ENCODE data around the gene SLC22A8. TPM values are rescaled to one million over a fixed set of nuclear protein-coding genes. Genes with fewer than 3 reads are reported as not detected.

Gene SLC22A8
- total RNA-seq, 1 donor from 2014 or later, result not detected

DNA sequence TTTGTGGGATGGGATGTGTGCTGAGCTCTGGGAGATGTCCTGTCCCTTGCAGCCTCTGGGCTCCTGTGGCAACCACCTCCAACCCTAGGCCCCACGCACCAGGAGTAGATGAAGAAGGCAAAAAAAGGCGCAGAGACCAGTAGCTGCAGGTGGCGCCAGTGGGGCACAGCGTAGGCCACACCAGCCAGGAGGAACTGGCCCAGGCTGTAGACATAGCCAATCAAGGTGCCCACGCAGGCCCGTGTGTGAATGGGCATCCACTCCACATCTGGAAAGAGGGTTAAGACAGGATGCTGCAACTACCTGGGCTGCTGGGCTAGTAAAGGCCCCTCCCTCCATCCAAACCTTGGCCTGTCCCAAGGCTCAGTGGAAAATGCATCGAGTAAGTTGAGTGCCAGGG lies 33.9 kb downstream of the SLC22A8 start:
- H3K27ac Mint-ChIP-seq (ENCODE audit: unreplicated experiment), result no peak overlapping the region
- H3K4me3 Mint-ChIP-seq (ENCODE audit: unreplicated experiment), result no peak overlapping the region
- TF ChIP-seq, protein P1, sequence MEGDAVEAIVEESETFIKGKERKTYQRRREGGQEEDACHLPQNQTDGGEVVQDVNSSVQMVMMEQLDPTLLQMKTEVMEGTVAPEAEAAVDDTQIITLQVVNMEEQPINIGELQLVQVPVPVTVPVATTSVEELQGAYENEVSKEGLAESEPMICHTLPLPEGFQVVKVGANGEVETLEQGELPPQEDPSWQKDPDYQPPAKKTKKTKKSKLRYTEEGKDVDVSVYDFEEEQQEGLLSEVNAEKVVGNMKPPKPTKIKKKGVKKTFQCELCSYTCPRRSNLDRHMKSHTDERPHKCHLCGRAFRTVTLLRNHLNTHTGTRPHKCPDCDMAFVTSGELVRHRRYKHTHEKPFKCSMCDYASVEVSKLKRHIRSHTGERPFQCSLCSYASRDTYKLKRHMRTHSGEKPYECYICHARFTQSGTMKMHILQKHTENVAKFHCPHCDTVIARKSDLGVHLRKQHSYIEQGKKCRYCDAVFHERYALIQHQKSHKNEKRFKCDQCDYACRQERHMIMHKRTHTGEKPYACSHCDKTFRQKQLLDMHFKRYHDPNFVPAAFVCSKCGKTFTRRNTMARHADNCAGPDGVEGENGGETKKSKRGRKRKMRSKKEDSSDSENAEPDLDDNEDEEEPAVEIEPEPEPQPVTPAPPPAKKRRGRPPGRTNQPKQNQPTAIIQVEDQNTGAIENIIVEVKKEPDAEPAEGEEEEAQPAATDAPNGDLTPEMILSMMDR (IDR thresholded peaks at IDR 0.05), result no peak
- peaks cover 9% of the 10 kb centered on the region for H3K27me3 Mint-ChIP-seq (ENCODE audit: unreplicated experiment)
- no peaks in the 10 kb centered on the region for H3K36me3 Mint-ChIP-seq (ENCODE audit: unreplicated experiment)
- no peaks in the 10 kb centered on the region for H3K9me3 Mint-ChIP-seq (ENCODE audit: unreplicated experiment)
- no peak for DNase-seq (ENCODE audit: extremely low spot score, unreplicated experiment)
- no peaks in the 10 kb centered on the region for H3K4me1 Mint-ChIP-seq (ENCODE audit: unreplicated experiment)

DNA sequence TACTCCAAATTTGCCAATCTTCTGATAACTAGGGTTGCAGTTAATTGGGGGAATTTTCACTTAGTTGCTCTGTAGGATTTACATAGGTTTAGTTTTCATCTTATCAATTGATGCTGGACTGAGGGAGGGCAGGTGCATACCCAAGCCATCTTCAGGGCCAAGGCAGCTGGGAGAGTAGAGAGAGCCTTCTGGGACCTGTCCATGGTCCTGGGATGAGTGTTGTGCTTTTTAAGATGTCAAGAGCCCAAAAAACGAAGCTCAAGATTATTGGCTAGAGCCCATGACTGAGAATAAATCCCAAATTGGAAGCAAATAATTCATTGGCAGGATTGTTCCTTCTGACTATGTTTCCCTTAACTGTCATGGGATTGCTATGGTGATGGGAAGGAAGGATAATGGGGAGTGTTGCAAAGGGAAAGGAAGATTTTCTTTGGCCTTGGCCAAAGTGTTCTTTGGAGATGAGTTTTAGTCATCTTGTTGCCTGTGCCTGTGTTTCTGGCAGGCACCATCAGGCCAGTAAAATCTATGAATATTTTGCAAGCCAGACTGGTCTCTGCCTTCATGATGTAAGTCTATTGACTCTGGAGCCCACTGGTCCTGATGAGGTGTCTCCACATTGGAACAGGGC lies 35.4 kb downstream of the SLC22A8 start:
- H3K9me3 Mint-ChIP-seq (ENCODE audit: unreplicated experiment), result no peaks in the 10 kb centered on the region
- DNase-seq (ENCODE audit: extremely low spot score, unreplicated experiment), result no peak
- H3K4me1 Mint-ChIP-seq (ENCODE audit: unreplicated experiment), result no peaks in the 10 kb centered on the region
- no peak overlapping the region for H3K4me3 Mint-ChIP-seq (ENCODE audit: unreplicated experiment)
- H3K27ac Mint-ChIP-seq (ENCODE audit: unreplicated experiment), result no peak overlapping the region
- peaks cover 5% of the 10 kb centered on the region for H3K27me3 Mint-ChIP-seq (ENCODE audit: unreplicated experiment)
- TF ChIP-seq, protein P1 (IDR thresholded peaks at IDR 0.05), result no peak
- no peaks in the 10 kb centered on the region for H3K36me3 Mint-ChIP-seq (ENCODE audit: unreplicated experiment)

DNA sequence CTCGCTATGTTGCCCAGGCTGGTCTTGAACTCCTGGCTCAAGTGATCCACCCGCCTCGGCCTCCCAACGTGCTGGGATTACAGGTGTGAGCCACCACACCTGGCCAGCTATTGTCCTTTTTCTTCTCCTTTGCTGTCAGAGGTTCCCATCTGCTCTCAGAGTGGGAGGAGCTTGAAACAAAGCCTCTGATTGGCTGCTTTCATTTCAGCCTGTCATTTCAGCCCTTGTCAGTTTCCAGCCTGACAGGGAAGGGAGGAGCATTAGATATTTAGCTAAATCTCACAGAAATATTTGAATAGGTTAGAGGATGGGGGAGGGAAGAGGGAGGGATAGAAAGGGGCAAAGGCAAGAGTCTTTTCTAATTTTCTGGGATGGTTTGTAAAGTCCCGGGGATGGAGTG lies 39.5 kb downstream of the SLC22A8 start:
- Mint-ChIP-seq H3K9me3 (ENCODE audit: unreplicated experiment) (no peaks in the 10 kb centered on the region), H3K4me3 (ENCODE audit: unreplicated experiment) (no peak overlapping the region), H3K27ac (ENCODE audit: unreplicated experiment) (no peak overlapping the region), H3K36me3 (ENCODE audit: unreplicated experiment) (no peaks in the 10 kb centered on the region), H3K27me3 (ENCODE audit: unreplicated experiment) (no peaks in the 10 kb centered on the region), H3K4me1 (ENCODE audit: unreplicated experiment) (no peaks in the 10 kb centered on the region)
- no peak for DNase-seq (ENCODE audit: extremely low spot score, unreplicated experiment)
- TF ChIP-seq, protein P1 (IDR thresholded peaks at IDR 0.05), result no peak

DNA sequence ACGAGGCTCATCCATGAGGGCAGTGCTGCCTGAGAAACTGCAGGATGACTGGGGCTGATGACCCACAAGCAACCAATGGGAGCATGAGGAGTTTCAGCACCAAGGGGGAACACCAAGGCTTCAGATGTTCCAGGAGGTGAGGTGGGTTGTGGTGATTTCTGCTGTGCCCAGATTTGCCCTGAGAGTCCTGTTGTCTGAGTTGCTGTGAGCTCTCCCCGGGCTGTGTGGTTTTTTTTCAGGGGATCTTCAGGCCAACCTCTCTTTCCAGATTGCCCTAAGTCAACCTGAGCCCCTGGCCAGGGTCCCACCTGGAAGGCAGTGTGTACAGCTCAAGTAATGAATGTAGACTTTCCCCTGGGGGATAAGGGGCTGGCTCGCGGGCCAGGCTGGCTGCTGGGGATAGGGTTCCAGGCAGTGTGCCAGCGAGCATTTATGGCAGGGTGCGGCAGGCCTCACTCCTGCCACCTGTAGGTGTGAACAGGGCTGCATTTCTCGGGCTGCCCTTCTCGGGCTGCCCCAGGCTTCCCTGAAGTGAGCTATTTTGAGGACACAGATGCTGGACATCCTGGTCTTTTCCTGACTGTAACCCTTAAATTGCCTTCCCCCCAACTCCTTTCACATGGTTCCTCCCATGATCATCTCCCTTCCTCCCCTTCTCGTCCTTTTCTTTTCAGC lies 40.7 kb downstream of the SLC22A8 start:
- H3K9me3 Mint-ChIP-seq (ENCODE audit: unreplicated experiment), result no peaks in the 10 kb centered on the region
- H3K4me1 Mint-ChIP-seq (ENCODE audit: unreplicated experiment), result no peaks in the 10 kb centered on the region
- no peak overlapping the region for H3K4me3 Mint-ChIP-seq (ENCODE audit: unreplicated experiment)
- H3K27me3 Mint-ChIP-seq (ENCODE audit: unreplicated experiment), result peaks cover 6% of the 10 kb centered on the region
- no peak for DNase-seq (ENCODE audit: extremely low spot score, unreplicated experiment)
- no peak overlapping the region for H3K27ac Mint-ChIP-seq (ENCODE audit: unreplicated experiment)
- TF ChIP-seq, protein P1 (IDR thresholded peaks at IDR 0.05), result peak; percentile 47
- H3K36me3 Mint-ChIP-seq (ENCODE audit: unreplicated experiment), result no peaks in the 10 kb centered on the region

DNA sequence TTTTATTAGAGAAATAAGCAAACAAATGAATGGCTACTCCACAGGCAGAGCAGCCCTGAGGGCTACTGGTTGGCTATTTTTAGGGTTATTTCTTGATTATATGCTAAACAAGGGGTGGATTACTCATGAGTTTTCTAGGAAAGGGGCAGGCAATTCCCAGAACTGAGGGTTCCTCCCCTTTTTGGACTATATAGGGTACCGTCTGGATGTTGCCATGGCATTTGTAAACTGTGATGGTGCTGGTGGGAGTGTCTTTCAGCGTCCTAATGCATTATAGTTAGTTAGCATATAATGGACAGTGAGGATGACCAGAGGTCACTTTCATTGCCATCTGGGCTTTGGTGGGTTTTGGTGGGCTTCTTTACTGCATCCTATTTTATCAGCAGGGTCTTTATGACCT lies 50.1 kb downstream of the SLC22A8 start:
- Mint-ChIP-seq H3K4me1 (ENCODE audit: unreplicated experiment) (no peaks in the 10 kb centered on the region), H3K9me3 (ENCODE audit: unreplicated experiment) (no peaks in the 10 kb centered on the region), H3K4me3 (ENCODE audit: unreplicated experiment) (no peak overlapping the region)

More for the DNA sequence above, 50.1 kb downstream of the SLC22A8 start:
- DNase-seq (ENCODE audit: extremely low spot score, unreplicated experiment), result no peak
- peaks cover 47% of the 10 kb centered on the region for H3K27me3 Mint-ChIP-seq (ENCODE audit: unreplicated experiment)
- no peaks in the 10 kb centered on the region for H3K36me3 Mint-ChIP-seq (ENCODE audit: unreplicated experiment)
- TF ChIP-seq, protein P1 (IDR thresholded peaks at IDR 0.05), result no peak
- H3K27ac Mint-ChIP-seq (ENCODE audit: unreplicated experiment), result no peak overlapping the region

All from osteocyte (in vitro differentiated cells).